A549 (cell line): Measurements from ENCODE around the gene TMEM235. TPM values are rescaled to one million over a fixed set of nuclear protein-coding genes. Genes with fewer than 3 reads are reported as not detected.

Experiments
- ATAC-seq, 2 experiments: fragments of 200-7000 bp in 1 of 2; fragments of >200 bp in 1 of 2; cut with Nextera tagmentation in 1 of 2; cut with Tn5 transposase in 1 of 2; 3 replicates each; pipeline versions ENCODE4 v1.8.0 to v1.9.1; 2018 to 2020; ENCODE audit warnings: mild to moderate bottlenecking in 1 of 2, moderate library complexity in 1 of 2
- CTCF ChIA-PET: fragments of 300-600 bp; sonication (Branson Sonifier 250); formaldehyde crosslinking; extraction: SDS; loops from one replicate; lab custom pipeline; 2021; ENCODE audit warnings: antibody characterized with exemption, inconsistent platforms; lab: Yijun Ruan, JAX
- POLR2A ChIA-PET: fragments of 350-600 bp; formaldehyde crosslinking; extraction: SDS; loops from one replicate; lab custom pipeline; 2021; ENCODE audit warnings: antibody characterized with exemption, inconsistent platforms; lab: Yijun Ruan, JAX
- DNase-seq, 2 experiments: peaks; one replicate each; pipeline versions ENCODE4 v3.0.0 to v3.0.0-alpha.2; 2011 to 2016; ENCODE audit warnings: low read depth in 1 of 2, low spot score in 1 of 2
- FAIRE-seq: peaks from 2 replicates; lab custom pipeline; 2011; peaks lifted over from hg19 to GRCh38; lab: Jason Lieb, UNC
- H3K27ac ChIP-seq, 2 experiments: fragments of >200 bp; sonication (Bioruptor Twin); formaldehyde crosslinking; 3 replicates each; pipeline ENCODE4 v1.5.1; 2016 to 2017
- H3K4me1 ChIP-seq: fragments of >200 bp; sonication (Bioruptor Twin); formaldehyde crosslinking; 3 replicates; pipeline ENCODE4 v1.6.1; 2016
- H3K4me2 ChIP-seq: fragments of >200 bp; sonication (Bioruptor Twin); formaldehyde crosslinking; 3 replicates; pipeline ENCODE4 v1.6.1; 2016
- H3K4me3 ChIP-seq: fragments of >200 bp; sonication (Bioruptor Twin); formaldehyde crosslinking; 3 replicates; pipeline ENCODE4 v1.5.1; 2016
- H3K9me3 ChIP-seq: fragments of >200 bp; sonication (Bioruptor Twin); formaldehyde crosslinking; 3 replicates; pipeline ENCODE4 v1.6.1; 2016
- CEBPB ChIP-seq, 2 experiments: fragments of >200 bp in 1 of 2; sonication (Bioruptor Twin) in 1 of 2; formaldehyde crosslinking in 1 of 2; IDR thresholded peaks; 2 replicates each; pipeline ENCODE4 v1.6.1; 2012 to 2016
- CHD2 ChIP-seq: fragments of 150-350 bp; IDR thresholded peaks from 2 replicates; pipeline ENCODE4 v1.6.1; 2014; ENCODE audit warnings: low read length; ENCODE audit not compliant: partially characterized antibody
- ESRRA ChIP-seq: fragments of 150-350 bp; IDR thresholded peaks from 2 replicates; pipeline ENCODE4 v1.6.1; 2014; ENCODE audit warnings: mild to moderate bottlenecking, low read length, borderline replicate concordance
- HOXA7 ChIP-seq: fragments of 250-450 bp; sonication (Bioruptor Pico); IDR thresholded peaks from 2 replicates; pipeline ENCODE4 v1.5.0; 2020; ENCODE audit warnings: mild to moderate bottlenecking, moderate library complexity
- KDM5A ChIP-seq: fragments of 200-600 bp; sonication (generic); IDR thresholded peaks from 2 replicates; pipeline ENCODE4 v1.6.1; 2016; ENCODE audit warnings: antibody characterized with exemption, mild to moderate bottlenecking
- MAZ ChIP-seq: fragments of 150-350 bp; IDR thresholded peaks from 2 replicates; pipeline ENCODE4 v1.6.1; 2014; ENCODE audit warnings: antibody characterized with exemption, low read depth, low read length, borderline replicate concordance
- NFE2L2 ChIP-seq: fragments of 150-350 bp; conservative IDR thresholded peaks from 2 replicates; pipeline ENCODE4 v1.6.1; 2014; ENCODE audit warnings: low read length
- NPAS2 ChIP-seq: fragments of 250-450 bp; sonication (Bioruptor Pico); IDR thresholded peaks from 2 replicates; pipeline ENCODE4 v1.8.0; 2022; ENCODE audit warnings: mild to moderate bottlenecking, moderate library complexity, borderline replicate concordance
- POLR2AphosphoS2 ChIP-seq: conservative IDR thresholded peaks from 2 replicates; pipeline ENCODE4 v1.6.1; 2012; ENCODE audit warnings: low read length, improper control_type of control experiment, inconsistent platforms
- RNF2 ChIP-seq: fragments of 200-600 bp; sonication (generic); IDR thresholded peaks from 2 replicates; pipeline ENCODE4 v1.6.1; 2016; ENCODE audit warnings: low read depth, mild to moderate bottlenecking, antibody characterized with exemption, moderate library complexity, borderline replicate concordance
- USF2 ChIP-seq: fragments of 450-650 bp; IDR thresholded peaks from 2 replicates; pipeline ENCODE4 v1.6.1; 2014; ENCODE audit warnings: antibody characterized with exemption
- ZC3H11A ChIP-seq: fragments of 450-650 bp; IDR thresholded peaks from 2 replicates; pipeline ENCODE4 v1.6.1; 2014; ENCODE audit warnings: antibody characterized with exemption, mild to moderate bottlenecking
- ZNF302 ChIP-seq: fragments of 250-450 bp; sonication (Bioruptor Pico); IDR thresholded peaks from 2 replicates; pipeline ENCODE4 v1.9.0; 2021; ENCODE audit warnings: inconsistent platforms, mild to moderate bottlenecking, moderate library complexity
- WGBS: methylation state at CpG from one replicate; pipeline ENCODE4 v1.1.6; 2017; ENCODE audit errors: missing lambda C conversion rate; 5-methylcytosine and 5-hydroxymethylcytosine counted together
- polyA plus RNA-seq, 4 experiments: library from polyadenylated mRNA; depleted of rRNA in 3 of 4; stranded (reverse); fragments of >200 nt; fragmentation: RNase III in 1 of 4; extraction: RNeasy Plus Mini Kit Qiagen cat#74134 plus additional on column Dnase treatment in 1 of 4; gene quantifications; 2 replicates in 3 of 4; 3 replicates in 1 of 4; pipeline ENCODE4 v1.2.3, GENCODE V29; 2011 to 2017
- TF ChIP-seq, protein P1 (sequence below): IDR thresholded peaks from 2 replicates; pipeline ENCODE4 v1.6.1; 2012
- TF ChIP-seq, protein P2 (sequence below): fragments of >200 bp; sonication (Bioruptor Twin); formaldehyde crosslinking; IDR thresholded peaks from 3 replicates; pipeline ENCODE4 v1.6.1; 2016
- TF ChIP-seq, protein P3 (sequence below): fragments of 150-350 bp; IDR thresholded peaks from 2 replicates; pipeline ENCODE4 v1.6.1; 2014; ENCODE audit warnings: low read depth, mild to moderate bottlenecking, low read length

Gene TMEM235
- polyA plus RNA-seq, 2 of the 4 experiments (the other 2 are of a cell fraction), result not detected

DNA sequence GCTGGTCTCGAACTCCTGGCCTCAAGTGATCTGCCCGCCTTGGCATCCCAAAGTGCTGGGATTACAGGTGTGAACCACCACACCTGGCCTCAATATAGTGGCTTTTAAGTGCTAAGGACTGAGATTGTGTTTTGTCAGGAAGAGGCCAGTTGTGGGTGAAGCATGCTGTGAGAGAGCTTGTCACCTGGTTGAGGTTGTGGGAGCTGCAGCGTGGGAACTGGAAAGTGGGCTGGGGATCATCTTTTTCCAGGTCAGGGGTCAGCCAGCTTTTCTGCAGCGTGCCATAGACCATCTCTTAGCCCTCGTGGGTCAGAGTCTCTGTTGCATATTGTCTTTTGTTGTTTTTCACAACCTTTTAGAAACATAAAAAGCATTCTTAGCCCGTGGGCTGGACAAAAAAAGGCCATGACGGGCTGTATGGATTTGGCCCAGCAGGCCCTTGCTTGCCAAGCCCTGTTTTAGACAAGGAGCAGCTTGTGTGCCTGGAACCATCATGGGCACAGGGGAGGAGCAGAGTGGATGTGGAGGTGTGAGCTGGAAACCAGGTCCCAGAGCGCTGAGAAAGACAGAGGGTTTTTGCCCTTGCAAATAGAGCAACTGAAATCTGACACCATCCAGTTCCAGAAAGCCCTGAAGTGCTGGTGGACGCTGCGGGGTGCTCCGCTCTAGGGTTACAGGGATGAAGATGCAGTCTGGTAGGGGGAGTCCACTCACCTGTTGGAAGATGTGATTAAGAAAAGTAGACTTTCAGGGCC lies 11.9 kb upstream of the TMEM235 start:
- DNase-seq (no peak), ATAC-seq (no peak), FAIRE-seq (no peak)
- CTCF ChIA-PET, result interaction anchor here (1.0 to 17.1 kb wide), 5 partner anchors 21 to 70 kb away, joined by 3 to 150 read pairs (median 3); no protein-coding TSS in a partner anchor
- H3K9me3 ChIP-seq, result no peaks in the 10 kb centered on the region
- H3K4me1 ChIP-seq, result peaks cover 9% of the 10 kb centered on the region
- H3K4me2 ChIP-seq, result no peak overlapping the region
- WGBS, result 94% methylated on average over 11 of the region's 11 CpGs
- no peak for TF ChIP-seq KDM5A
- no peak for TF ChIP-seq ZC3H11A
- TF ChIP-seq, protein P1, sequence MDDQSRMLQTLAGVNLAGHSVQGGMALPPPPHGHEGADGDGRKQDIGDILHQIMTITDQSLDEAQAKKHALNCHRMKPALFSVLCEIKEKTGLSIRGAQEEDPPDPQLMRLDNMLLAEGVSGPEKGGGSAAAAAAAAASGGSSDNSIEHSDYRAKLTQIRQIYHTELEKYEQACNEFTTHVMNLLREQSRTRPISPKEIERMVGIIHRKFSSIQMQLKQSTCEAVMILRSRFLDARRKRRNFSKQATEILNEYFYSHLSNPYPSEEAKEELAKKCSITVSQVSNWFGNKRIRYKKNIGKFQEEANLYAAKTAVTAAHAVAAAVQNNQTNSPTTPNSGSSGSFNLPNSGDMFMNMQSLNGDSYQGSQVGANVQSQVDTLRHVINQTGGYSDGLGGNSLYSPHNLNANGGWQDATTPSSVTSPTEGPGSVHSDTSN, result no peak
- no peak for TF ChIP-seq CEBPB (IDR thresholded peaks at IDR 0.05)
- TF ChIP-seq, protein P2, sequence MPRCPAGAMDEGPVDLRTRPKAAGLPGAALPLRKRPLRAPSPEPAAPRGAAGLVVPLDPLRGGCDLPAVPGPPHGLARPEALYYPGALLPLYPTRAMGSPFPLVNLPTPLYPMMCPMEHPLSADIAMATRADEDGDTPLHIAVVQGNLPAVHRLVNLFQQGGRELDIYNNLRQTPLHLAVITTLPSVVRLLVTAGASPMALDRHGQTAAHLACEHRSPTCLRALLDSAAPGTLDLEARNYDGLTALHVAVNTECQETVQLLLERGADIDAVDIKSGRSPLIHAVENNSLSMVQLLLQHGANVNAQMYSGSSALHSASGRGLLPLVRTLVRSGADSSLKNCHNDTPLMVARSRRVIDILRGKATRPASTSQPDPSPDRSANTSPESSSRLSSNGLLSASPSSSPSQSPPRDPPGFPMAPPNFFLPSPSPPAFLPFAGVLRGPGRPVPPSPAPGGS, result no peak
- no peak for TF ChIP-seq NPAS2 (CRISPR knock-in tag)
- no peak for TF ChIP-seq NFE2L2
- TF ChIP-seq POLR2AphosphoS2, result no peak
- TF ChIP-seq HOXA7, result no peak
- no peak for TF ChIP-seq CHD2
- TF ChIP-seq RNF2, result no peak
- TF ChIP-seq, protein P3, sequence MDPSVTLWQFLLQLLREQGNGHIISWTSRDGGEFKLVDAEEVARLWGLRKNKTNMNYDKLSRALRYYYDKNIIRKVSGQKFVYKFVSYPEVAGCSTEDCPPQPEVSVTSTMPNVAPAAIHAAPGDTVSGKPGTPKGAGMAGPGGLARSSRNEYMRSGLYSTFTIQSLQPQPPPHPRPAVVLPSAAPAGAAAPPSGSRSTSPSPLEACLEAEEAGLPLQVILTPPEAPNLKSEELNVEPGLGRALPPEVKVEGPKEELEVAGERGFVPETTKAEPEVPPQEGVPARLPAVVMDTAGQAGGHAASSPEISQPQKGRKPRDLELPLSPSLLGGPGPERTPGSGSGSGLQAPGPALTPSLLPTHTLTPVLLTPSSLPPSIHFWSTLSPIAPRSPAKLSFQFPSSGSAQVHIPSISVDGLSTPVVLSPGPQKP, result no peak
- no peak for TF ChIP-seq ZNF302 (CRISPR knock-in tag)
- TF ChIP-seq ESRRA, result no peak
- no peak overlapping the region for H3K4me3 ChIP-seq
- H3K27ac ChIP-seq, result no peak overlapping the region
- POLR2A ChIA-PET, result no interaction called here

DNA sequence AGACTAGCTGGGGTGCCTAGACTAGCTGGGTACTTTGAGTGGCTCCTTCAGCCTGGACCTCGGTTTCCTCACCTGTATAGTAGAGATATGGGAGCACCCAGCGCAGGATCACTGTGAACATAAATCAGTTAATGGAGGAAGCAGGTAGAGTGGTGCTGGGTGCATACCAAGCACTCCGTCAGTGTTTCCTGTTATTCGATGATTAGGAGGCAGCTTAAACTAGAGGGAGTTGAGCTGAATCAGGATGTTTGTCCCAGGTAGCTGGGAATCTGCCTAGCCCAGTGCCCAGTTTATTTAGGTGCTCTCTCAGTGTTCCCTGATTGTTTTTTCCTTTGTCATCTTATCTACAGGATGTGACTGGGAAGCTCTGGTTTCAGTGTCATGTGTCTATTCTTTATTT lies 8.4 kb upstream of the TMEM235 start:
- H3K4me3 ChIP-seq, result no peak overlapping the region
- H3K9me3 ChIP-seq, result no peaks in the 10 kb centered on the region
- CTCF ChIA-PET, result interaction anchor here (0.6 to 17.1 kb wide), 4 partner anchors 9 to 199 kb away, joined by 3 to 150 read pairs (median 3); partner anchors contain the start of gene TMEM235
- no peaks in the 10 kb centered on the region for H3K4me1 ChIP-seq
- H3K4me2 ChIP-seq, result no peak overlapping the region
- ATAC-seq (no peak), DNase-seq (no peak), FAIRE-seq (no peak)
- POLR2A ChIA-PET, result no interaction called here
- TF ChIP-seq MAZ, result no peak
- TF ChIP-seq USF2, result no peak
- TF ChIP-seq, protein P2, result no peak
- 91% methylated on average over 4 of the region's 4 CpGs for WGBS
- no peak overlapping the region for H3K27ac ChIP-seq
